Tibial artery (tissue), 4 donors: Measurements from ENCODE around the gene CNFN.

Experiments used
- DNase-seq, 2 donors: peaks; one replicate each; pipeline ENCODE4 v3.0.0-alpha.2; 2019
- H3K27ac ChIP-seq, 2 donors: fragments of 200-600 bp; sonication (generic) in 1 of 2; 1 replicate in 1 of 2; 2 replicates in 1 of 2; pipeline ENCODE4 v1.5.1; 2018 to 2019; ENCODE audit warnings: mild to moderate bottlenecking in 1 of 2
- H3K27me3 ChIP-seq, 2 donors: fragments of 200-600 bp; sonication (generic) in 1 of 2; one replicate each; pipeline versions ENCODE4 v1.5.1 to v1.6.0; 2016 to 2019
- H3K36me3 ChIP-seq, 3 donors: fragments of 200-600 bp; sonication (generic) in 2 of 3; one replicate each; pipeline ENCODE4 v1.5.1; 2016 to 2019; ENCODE audit warnings: mild to moderate bottlenecking in 2 of 3
- H3K4me1 ChIP-seq, 4 donors: fragments of 200-600 bp; sonication (generic) in 2 of 4; 1 replicate in 3 of 4; 2 replicates in 1 of 4; pipeline ENCODE4 v1.5.1; 2016 to 2019
- H3K4me3 ChIP-seq, 2 donors: fragments of 200-600 bp; sonication (generic) in 1 of 2; 1 replicate in 1 of 2; 2 replicates in 1 of 2; pipeline ENCODE4 v1.5.1; 2018 to 2019; ENCODE audit warnings: mild to moderate bottlenecking in 2 of 2
- H3K9me3 ChIP-seq, 3 donors: fragments of 200-600 bp; sonication (generic) in 1 of 3; one replicate each; pipeline ENCODE4 v1.5.1; 2016 to 2019
- CTCF ChIP-seq, 2 experiments: fragments of 200-600 bp in 1 of 2; fragments of 450-650 bp in 1 of 2; IDR thresholded peaks; one replicate each; pipeline ENCODE4 v1.5.1; 2017 to 2019; ENCODE audit warnings: antibody characterized with exemption in 2 of 2, mild to moderate bottlenecking in 1 of 2, moderate library complexity in 1 of 2
- intact Hi-C: fragments of 100-400 bp; cut with DNase I; formaldehyde crosslinking; loops from one replicate; pipeline ENCODE4 v1.15.0; 2023; ENCODE audit warnings: low total_unique reads

The CNFN gene

GRCh38 chr19:42423462-42424344, 33.6 kb upstream of the CNFN start:
- peak; percentile 75 to 76 for DNase-seq
- Histone ChIP-seq H3K27ac (no peak overlapping the region), H3K9me3 (no peaks in the 10 kb centered on the region), H3K4me1 (peaks cover 0 to 20% (median 14%) of the 10 kb centered on the region in 4 donors), H3K4me3 (peak overlapping the region; percentile 40 to 54), H3K36me3 (no peaks in the 10 kb centered on the region), H3K27me3 (peaks cover 0 to 56% of the 10 kb centered on the region in 2 donors)
- intact Hi-C loops: no loop called here
- TF ChIP-seq CTCF (IDR thresholded peaks at IDR 0.05): no peak

- H3K4me1 ChIP-seq: peaks cover 0 to 20% (median 14%) of the 10 kb centered on the region in 4 donors
- peak overlapping the region; percentile 40 to 54 for H3K4me3 ChIP-seq
- intact Hi-C loops: no loop called here
- H3K27ac ChIP-seq: no peak overlapping the region
- no peaks in the 10 kb centered on the region for H3K36me3 ChIP-seq
- DNase-seq: no peak
- TF ChIP-seq CTCF (IDR thresholded peaks at IDR 0.05): no peak
- no peaks in the 10 kb centered on the region for H3K9me3 ChIP-seq
- peaks cover 0 to 56% of the 10 kb centered on the region in 2 donors for H3K27me3 ChIP-seq
Measured at GRCh38 chr19:42422901-42423461, 32.9 kb upstream of the CNFN start.

- Histone ChIP-seq H3K4me1 (peaks cover 0 to 20% (median 14%) of the 10 kb centered on the region in 4 donors), H3K27ac (no peak overlapping the region), H3K9me3 (no peaks in the 10 kb centered on the region), H3K4me3 (peak overlapping the region; percentile 40 to 54), H3K36me3 (no peaks in the 10 kb centered on the region), H3K27me3 (peaks cover 0 to 56% of the 10 kb centered on the region in 2 donors)
- no peak for DNase-seq
- no peak for TF ChIP-seq CTCF (IDR thresholded peaks at IDR 0.05)
- intact Hi-C loops: no loop called here
Measured at GRCh38 chr19:42422092-42422900, 32.2 kb upstream of the CNFN start.

GRCh38 chr19:42421591-42422031, 31.5 kb upstream of the CNFN start:
- peaks cover 0 to 50% of the 10 kb centered on the region in 2 donors for H3K27me3 ChIP-seq
- intact Hi-C loops: no loop called here
- H3K36me3 ChIP-seq: no peaks in the 10 kb centered on the region
- DNase-seq: no peak
- H3K4me3 ChIP-seq: no peak overlapping the region
- no peaks in the 10 kb centered on the region for H3K9me3 ChIP-seq
- peaks cover 0 to 20% (median 14%) of the 10 kb centered on the region in 4 donors for H3K4me1 ChIP-seq
- H3K27ac ChIP-seq: no peak overlapping the region
- TF ChIP-seq CTCF (IDR thresholded peaks at IDR 0.05): no peak

- Histone ChIP-seq H3K9me3 (no peaks in the 10 kb centered on the region), H3K4me1 (peaks cover 0 to 20% (median 14%) of the 10 kb centered on the region in 4 donors), H3K27me3 (peaks cover 0 to 46% of the 10 kb centered on the region in 2 donors), H3K36me3 (no peaks in the 10 kb centered on the region), H3K27ac (no peak overlapping the region), H3K4me3 (no peak overlapping the region)
- no peak for DNase-seq
- intact Hi-C loops: no loop called here
- TF ChIP-seq CTCF (IDR thresholded peaks at IDR 0.05): no peak
Measured at GRCh38 chr19:42421101-42421500, 31.0 kb upstream of the CNFN start.
